IMR-90 (cell line): ENCODE measurements around the gene UNC5A.

ENCODE experiments used
- BHLHE40 ChIP-seq: fragments of 150-350 bp; IDR thresholded peaks from 2 replicates; pipeline ENCODE4 v1.6.1; 2016; ENCODE audit warnings: mild to moderate bottlenecking, low read depth, low read length
- CEBPB ChIP-seq: IDR thresholded peaks from 2 replicates; pipeline ENCODE4 v1.6.1; 2012; ENCODE audit warnings: low read depth, low read length, improper control_type of control experiment
- CHD1 ChIP-seq: IDR thresholded peaks from 2 replicates; pipeline ENCODE4 v1.6.1; 2012; ENCODE audit warnings: low read depth, low read length, improper control_type of control experiment
- CTCF ChIP-seq: conservative IDR thresholded peaks from 2 replicates; pipeline ENCODE4 v1.5.1; 2012; ENCODE audit warnings: mild to moderate bottlenecking, low read depth, low read length, improper control_type of control experiment
- FOS ChIP-seq: fragments of 150-350 bp; IDR thresholded peaks from 2 replicates; pipeline ENCODE4 v1.6.1; 2016; ENCODE audit warnings: low read depth, low read length
- MAFK ChIP-seq: IDR thresholded peaks from 2 replicates; pipeline ENCODE4 v1.6.1; 2012; ENCODE audit warnings: low read depth, low read length, improper control_type of control experiment
- MAZ ChIP-seq: IDR thresholded peaks from 2 replicates; pipeline ENCODE4 v1.6.1; 2012; ENCODE audit warnings: low read depth, mild to moderate bottlenecking, low read length, improper control_type of control experiment, moderate library complexity, borderline replicate concordance
- MXI1 ChIP-seq: IDR thresholded peaks from 2 replicates; pipeline ENCODE4 v1.6.1; 2012; ENCODE audit warnings: low read depth, mild to moderate bottlenecking, low read length, moderate library complexity, borderline replicate concordance
- NFE2L2 ChIP-seq: fragments of 150-350 bp; IDR thresholded peaks from 2 replicates; pipeline ENCODE4 v1.6.1; 2016; ENCODE audit warnings: low read depth, mild to moderate bottlenecking, low read length
- POLR2A ChIP-seq: IDR thresholded peaks from 2 replicates; pipeline ENCODE4 v1.6.1; 2012; ENCODE audit warnings: mild to moderate bottlenecking, low read depth, low read length
- RAD21 ChIP-seq: IDR thresholded peaks from 2 replicates; pipeline ENCODE4 v1.6.1; 2012; ENCODE audit warnings: low read length, improper control_type of control experiment
- RCOR1 ChIP-seq: IDR thresholded peaks from 2 replicates; pipeline ENCODE4 v1.6.1; 2012; ENCODE audit warnings: mild to moderate bottlenecking, low read length, improper control_type of control experiment; ENCODE audit not compliant: insufficient replicate concordance
- RFX5 ChIP-seq: IDR thresholded peaks from 2 replicates; pipeline ENCODE4 v1.8.0; 2012; ENCODE audit warnings: low read depth, mild to moderate bottlenecking, low read length, moderate library complexity
- SMC3 ChIP-seq: fragments of 150-350 bp; IDR thresholded peaks from 2 replicates; pipeline ENCODE4 v1.6.1; 2016; ENCODE audit warnings: low read depth, mild to moderate bottlenecking, antibody characterized with exemption, low read length, moderate library complexity

GRCh38 chr5:176779537-176779936, 30.8 kb upstream of the UNC5A start:
- TF ChIP-seq RFX5 (no peak), CTCF (no peak), POLR2A (no peak), RCOR1 (no peak), MAFK (no peak), BHLHE40 (no peak), MAZ (no peak), RAD21 (no peak), CHD1 (no peak), SMC3 (no peak), NFE2L2 (no peak), FOS (no peak), CEBPB (no peak), MXI1 (no peak)
